HUES48 (cell line): ENCODE results near the gene CD33.

ENCODE experiments used
- H3K27ac ChIP-seq: one replicate; pipeline ENCODE4 v1.7.0; 2013; ENCODE audit warnings: low read depth, low read length, inconsistent platforms
- H3K27me3 ChIP-seq: 2 replicates; pipeline ENCODE4 v1.6.1; 2013; ENCODE audit warnings: mild to moderate bottlenecking, low read length; ENCODE audit not compliant: control insufficient read depth, insufficient read depth
- H3K36me3 ChIP-seq: 2 replicates; pipeline ENCODE4 v1.6.1; 2013; ENCODE audit warnings: low read length; ENCODE audit not compliant: control insufficient read depth, insufficient read depth
- H3K4me1 ChIP-seq: 2 replicates; pipeline ENCODE4 v1.6.1; 2013; ENCODE audit warnings: mild to moderate bottlenecking, low read length; ENCODE audit not compliant: control insufficient read depth, insufficient read depth
- H3K4me3 ChIP-seq: 2 replicates; pipeline ENCODE4 v1.5.1; 2013; ENCODE audit warnings: mild to moderate bottlenecking, low read depth, low read length
- H3K9ac ChIP-seq: 2 replicates; pipeline ENCODE4 v1.6.1; 2013; ENCODE audit warnings: mild to moderate bottlenecking, low read depth, low read length, moderate library complexity
- H3K9me3 ChIP-seq: 2 replicates; pipeline ENCODE4 v1.6.1; 2013; ENCODE audit warnings: low read length; ENCODE audit not compliant: control insufficient read depth, insufficient read depth

CD33 gene

GRCh38 chr19:51259348-51260245, 34.7 kb downstream of the CD33 start:
- Histone ChIP-seq H3K9ac (no peak overlapping the region), H3K27me3 (no peaks in the 10 kb centered on the region), H3K9me3 (no peaks in the 10 kb centered on the region), H3K4me3 (no peak overlapping the region), H3K4me1 (peaks cover 10% of the 10 kb centered on the region; the same call in 1 of the 2 replicates), H3K27ac (no peak overlapping the region), H3K36me3 (no peaks in the 10 kb centered on the region)

- no peaks in the 10 kb centered on the region for H3K27me3 ChIP-seq
- no peaks in the 10 kb centered on the region for H3K9me3 ChIP-seq
Measured at GRCh38 chr19:51263808-51264207, 38.9 kb downstream of the CD33 start.

GRCh38 chr19:51271067-51271466, 46.2 kb downstream of the CD33 start:
- H3K9me3 ChIP-seq = no peaks in the 10 kb centered on the region
- no peaks in the 10 kb centered on the region for H3K36me3 ChIP-seq
- no peak overlapping the region for H3K27ac ChIP-seq
- H3K4me3 ChIP-seq = no peak overlapping the region
- no peaks in the 10 kb centered on the region for H3K27me3 ChIP-seq
- no peak overlapping the region for H3K9ac ChIP-seq
- no peaks in the 10 kb centered on the region for H3K4me1 ChIP-seq

More at GRCh38 chr19:51263808-51264207, 38.9 kb downstream of the CD33 start:
- Histone ChIP-seq H3K4me1 (peaks cover 5% of the 10 kb centered on the region; the same call in 1 of the 2 replicates), H3K27ac (no peak overlapping the region), H3K9ac (no peak overlapping the region), H3K36me3 (no peaks in the 10 kb centered on the region), H3K4me3 (no peak overlapping the region)

GRCh38 chr19:51272183-51272810, 47.4 kb downstream of the CD33 start:
- Histone ChIP-seq H3K4me3 (no peak overlapping the region), H3K27ac (no peak overlapping the region), H3K36me3 (no peaks in the 10 kb centered on the region), H3K9me3 (no peaks in the 10 kb centered on the region), H3K27me3 (no peaks in the 10 kb centered on the region), H3K4me1 (no peaks in the 10 kb centered on the region), H3K9ac (no peak overlapping the region)

- Histone ChIP-seq H3K4me3 (no peak overlapping the region), H3K36me3 (no peaks in the 10 kb centered on the region), H3K4me1 (no peaks in the 10 kb centered on the region), H3K9ac (no peak overlapping the region), H3K27me3 (no peaks in the 10 kb centered on the region), H3K9me3 (no peaks in the 10 kb centered on the region), H3K27ac (no peak overlapping the region)
Measured at GRCh38 chr19:51274049-51274770, 49.3 kb downstream of the CD33 start.

GRCh38 chr19:51277112-51277511, 52.2 kb downstream of the CD33 start:
- Histone ChIP-seq H3K9me3 (peaks cover 8% of the 10 kb centered on the region; the same call in 1 of the 2 replicates), H3K4me1 (no peaks in the 10 kb centered on the region), H3K36me3 (no peaks in the 10 kb centered on the region), H3K9ac (no peak overlapping the region), H3K27me3 (no peaks in the 10 kb centered on the region), H3K4me3 (no peak overlapping the region), H3K27ac (no peak overlapping the region)

GRCh38 chr19:51282335-51282734, 57.5 kb downstream of the CD33 start:
- no peaks in the 10 kb centered on the region for H3K27me3 ChIP-seq
- H3K4me3 ChIP-seq = no peak overlapping the region
- H3K9me3 ChIP-seq = peaks cover 8% of the 10 kb centered on the region; the same call in 1 of the 2 replicates
- H3K9ac ChIP-seq = no peak overlapping the region
- no peaks in the 10 kb centered on the region for H3K4me1 ChIP-seq
- no peak overlapping the region for H3K27ac ChIP-seq
- no peaks in the 10 kb centered on the region for H3K36me3 ChIP-seq

- H3K27me3 ChIP-seq = no peaks in the 10 kb centered on the region
- no peak overlapping the region for H3K4me3 ChIP-seq
- H3K9me3 ChIP-seq = no peaks in the 10 kb centered on the region
- H3K36me3 ChIP-seq = no peaks in the 10 kb centered on the region
- H3K4me1 ChIP-seq = no peaks in the 10 kb centered on the region
- no peak overlapping the region for H3K9ac ChIP-seq
- no peak overlapping the region for H3K27ac ChIP-seq
Measured at GRCh38 chr19:51285682-51286081, 60.8 kb downstream of the CD33 start.
